ENCODE measurements around the gene STYK1.
A peak's percentile ranks its signal among the peaks of the same experiment; 100 is the strongest.
"Not testable (repeated sequence)": the region's sequence is repeated elsewhere in the genome, so short reads cannot be mapped to it uniquely, and the experiment has no call there.

Gene STYK1

DNA sequence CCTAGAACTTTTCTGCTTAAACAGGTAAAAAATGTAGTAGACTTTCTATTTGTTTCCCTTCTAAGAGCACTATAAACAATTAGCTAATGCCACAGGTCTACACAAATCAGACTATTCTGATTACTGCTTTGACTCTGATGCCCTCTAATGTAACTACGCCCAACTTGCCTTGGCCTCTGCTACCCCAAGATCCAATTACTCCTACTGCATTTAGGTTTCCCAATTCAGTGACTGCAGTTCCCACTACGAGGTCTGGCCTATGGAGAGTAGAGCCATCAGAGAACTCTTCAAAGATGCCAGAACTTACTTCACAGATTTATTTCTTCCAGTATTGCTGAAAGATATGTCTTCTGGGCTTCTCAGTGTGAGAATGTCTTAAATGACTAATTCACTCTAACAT lies 15.3 kb upstream of the STYK1 start:
- DNase-seq (ENCODE audit: low spot score) = no peak

DNA sequence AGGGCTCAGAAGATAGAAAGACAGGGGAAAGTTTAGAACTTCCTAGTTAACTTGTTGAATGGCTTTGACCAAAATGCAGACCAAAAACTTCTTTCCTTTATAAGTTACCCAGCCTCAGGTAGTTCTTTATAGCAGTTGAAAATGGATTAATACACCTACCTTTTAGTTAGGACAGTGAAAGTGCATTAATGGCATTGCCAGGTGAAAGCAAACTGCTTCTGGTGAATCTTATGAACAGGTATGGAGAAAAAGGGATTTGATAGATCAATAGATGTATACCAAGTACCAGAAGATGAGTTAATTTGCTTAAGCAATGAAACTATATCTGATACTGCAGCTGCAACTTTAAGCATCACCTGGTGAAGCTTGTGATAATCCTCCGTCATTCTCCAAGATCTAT lies 14.2 kb upstream of the STYK1 start:
- no peak for DNase-seq (ENCODE audit: low spot score)

DNA sequence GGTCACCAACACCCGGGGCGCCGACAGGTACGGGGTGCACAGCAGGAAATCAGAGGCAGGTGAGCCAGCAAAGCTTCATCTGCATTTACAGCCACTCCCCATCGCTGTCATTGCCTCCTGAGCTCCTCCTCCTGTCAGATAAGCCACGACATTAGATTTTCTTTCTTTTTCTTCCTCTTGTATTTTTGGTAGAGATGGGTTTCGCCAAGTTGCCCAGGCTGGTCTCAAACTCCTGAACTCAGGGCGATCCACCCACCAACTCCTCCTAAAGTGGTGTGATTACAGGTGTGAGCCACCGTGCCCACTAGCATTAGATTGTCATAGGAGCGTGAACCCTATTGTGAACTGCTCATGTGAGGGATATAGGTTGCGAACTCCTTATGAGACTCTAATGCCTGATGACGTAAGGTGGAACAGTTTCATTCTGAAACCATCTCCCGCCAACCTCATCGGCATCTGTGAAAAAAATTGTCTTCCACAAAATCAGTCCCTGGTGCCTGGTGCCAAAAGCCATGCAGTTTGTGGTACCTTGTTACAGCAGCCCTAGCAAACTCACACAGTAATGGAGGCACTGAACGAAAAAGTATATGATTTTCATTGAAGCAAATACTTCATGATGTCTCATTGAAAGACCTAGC lies 1.5 kb downstream of the STYK1 start:
- no peak for DNase-seq (ENCODE audit: low spot score)

DNA sequence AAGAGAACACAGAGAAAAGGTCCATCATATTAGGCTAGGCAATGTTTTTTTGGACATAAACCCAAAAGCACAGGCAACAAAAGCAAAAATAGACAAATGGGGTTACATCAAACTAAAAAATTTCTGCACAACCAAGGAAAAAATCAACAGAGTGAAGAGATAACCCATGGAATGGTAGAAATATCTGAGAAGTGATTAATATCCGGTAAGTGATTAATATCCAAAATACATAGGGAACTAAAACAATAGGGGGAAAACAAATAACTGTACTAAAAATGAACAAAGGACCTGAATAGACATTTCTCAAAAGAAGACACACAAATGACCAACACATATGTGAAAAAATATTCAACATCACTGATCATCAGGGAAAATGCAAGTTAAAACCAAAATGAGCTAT lies 4.3 kb downstream of the STYK1 start:
- DNase-seq (ENCODE audit: low spot score) = no peak

DNA sequence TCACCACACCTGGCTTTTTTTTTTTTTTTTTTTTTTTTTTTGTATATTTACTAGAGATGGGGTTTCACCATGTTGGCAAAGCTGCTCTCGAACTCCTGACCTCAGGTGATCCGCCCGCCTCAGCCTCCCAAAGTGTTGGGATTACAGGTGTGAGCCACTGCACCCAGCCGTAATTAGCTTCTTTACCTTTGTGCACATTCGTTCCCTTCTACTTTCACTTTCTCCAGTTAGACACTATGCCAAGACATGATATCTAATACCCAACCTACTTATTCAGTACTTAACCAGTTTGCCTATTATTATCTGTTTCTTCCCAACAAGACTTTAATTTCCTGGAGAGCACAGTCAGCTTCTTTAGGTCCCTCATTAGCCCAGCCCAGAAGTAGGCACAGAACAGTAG lies 5.3 kb downstream of the STYK1 start:
- no peak for DNase-seq (ENCODE audit: low spot score)

DNA sequence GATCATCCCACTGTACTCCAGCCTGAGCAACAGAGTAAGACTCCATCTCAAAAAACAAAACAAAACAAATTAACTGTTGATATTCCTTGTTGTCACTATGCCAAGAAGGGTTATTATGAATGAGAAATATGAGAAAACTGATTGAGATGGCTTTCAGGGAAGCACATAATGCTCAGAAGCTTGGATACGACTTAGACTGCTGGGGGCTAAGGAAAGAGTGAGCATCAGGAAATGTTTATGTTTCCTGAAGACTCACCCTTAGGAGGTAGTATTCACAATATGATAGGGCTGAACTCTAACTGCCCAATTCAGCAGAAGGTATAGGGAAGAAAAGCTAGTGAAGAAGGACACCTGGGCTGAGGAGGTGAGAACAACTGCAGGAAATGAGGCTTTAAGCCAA lies 6.3 kb downstream of the STYK1 start:
- DNase-seq (ENCODE audit: low spot score) = no peak

DNA sequence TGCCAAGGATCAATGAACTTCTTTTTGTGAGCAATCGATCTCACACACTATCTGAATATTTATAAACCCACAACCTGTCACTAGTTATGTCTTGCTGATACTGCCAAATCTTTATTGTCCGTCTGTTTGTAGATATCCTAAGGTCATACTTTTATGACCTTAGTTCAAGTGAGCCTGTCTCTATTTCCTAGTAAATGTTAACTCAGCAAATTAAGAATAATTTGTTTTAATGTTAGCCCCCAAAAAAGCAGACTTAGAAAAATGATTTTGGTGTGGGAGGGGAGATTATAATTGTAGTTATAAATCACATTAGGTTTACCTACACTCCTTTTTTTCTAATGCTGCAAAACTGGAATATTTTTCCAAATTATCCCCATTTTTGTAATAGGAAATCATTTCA lies 9.4 kb downstream of the STYK1 start:
- DNase-seq (ENCODE audit: low spot score) = no peak

DNA sequence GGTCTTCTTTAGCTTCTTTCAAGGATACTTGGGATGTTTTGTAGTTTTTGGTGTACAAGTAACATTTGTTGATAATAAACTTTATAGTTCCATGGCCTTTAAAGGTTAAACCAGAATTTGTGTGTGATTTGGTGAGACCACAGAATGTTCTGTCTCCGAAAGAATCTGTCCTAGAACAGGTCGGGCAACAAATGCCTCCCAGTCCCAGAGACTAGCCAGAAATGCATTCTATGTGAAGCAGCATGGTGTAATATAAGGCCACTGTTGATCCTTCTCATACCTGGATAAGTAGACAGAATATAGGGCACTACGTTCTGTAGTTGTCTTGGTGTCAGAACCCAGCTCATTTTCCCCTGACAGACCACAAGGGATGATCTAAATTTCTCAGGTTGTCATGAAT lies 10.0 kb downstream of the STYK1 start:
- DNase-seq (ENCODE audit: low spot score) = no peak

DNA sequence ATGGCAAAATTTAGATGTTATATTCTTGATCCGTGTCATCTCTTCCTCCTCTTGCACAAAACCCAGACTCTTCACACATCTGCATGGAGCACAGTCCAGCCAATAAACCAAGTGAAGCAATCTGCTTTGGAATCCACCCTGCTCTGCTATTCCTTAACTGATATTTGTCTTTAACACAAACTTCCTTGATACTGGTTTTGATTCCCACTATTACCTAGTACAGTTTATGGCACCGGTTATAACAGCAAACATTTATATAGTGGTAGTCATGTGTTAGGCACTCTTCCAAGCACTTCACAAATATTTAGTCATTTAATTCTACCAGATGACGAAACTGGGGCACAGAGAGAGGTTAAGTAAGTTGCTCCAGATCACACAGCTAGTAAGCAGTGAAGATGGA lies 12.5 kb downstream of the STYK1 start:
- DNase-seq (ENCODE audit: low spot score) = peak; percentile 25

DNA sequence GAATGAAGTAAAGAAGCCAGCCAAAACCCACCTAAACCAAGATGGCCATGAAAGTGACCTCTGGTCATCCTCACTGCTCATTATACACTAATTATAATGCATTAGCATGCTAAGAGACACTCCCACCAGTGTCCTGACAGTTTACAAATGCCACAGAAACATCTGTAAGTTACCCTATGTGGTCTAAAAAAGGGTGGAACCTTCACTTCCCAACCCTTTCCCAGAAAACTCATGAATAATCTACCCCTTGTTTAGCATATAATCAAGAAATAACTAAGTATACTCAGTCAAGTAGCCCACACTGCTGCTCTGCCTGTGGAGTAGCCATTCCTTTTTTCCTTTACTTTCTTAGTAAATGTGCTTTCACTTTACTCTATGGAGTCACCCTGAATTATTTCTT lies 19.8 kb downstream of the STYK1 start:
- DNase-seq (ENCODE audit: low spot score) = no peak

DNA sequence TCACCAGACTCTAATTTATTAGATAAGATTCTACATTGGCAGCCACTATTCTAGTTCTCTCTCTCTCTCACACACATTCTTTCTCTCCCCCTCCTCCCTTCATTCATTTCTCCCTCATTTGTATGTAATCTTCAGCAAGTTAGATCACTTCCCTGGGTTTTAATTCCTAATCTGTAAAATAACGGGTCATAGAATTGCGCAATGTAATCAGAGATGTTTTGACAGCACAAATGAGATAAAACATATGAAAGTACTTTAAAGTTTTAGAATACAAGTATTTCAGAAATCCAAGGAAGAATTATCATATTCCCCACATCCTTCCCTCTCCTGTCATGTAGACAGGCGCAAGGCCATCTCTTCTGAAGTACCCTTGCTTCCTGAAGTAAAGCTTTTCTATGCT lies 21.7 kb downstream of the STYK1 start:
- DNase-seq (ENCODE audit: low spot score) = no peak

DNA sequence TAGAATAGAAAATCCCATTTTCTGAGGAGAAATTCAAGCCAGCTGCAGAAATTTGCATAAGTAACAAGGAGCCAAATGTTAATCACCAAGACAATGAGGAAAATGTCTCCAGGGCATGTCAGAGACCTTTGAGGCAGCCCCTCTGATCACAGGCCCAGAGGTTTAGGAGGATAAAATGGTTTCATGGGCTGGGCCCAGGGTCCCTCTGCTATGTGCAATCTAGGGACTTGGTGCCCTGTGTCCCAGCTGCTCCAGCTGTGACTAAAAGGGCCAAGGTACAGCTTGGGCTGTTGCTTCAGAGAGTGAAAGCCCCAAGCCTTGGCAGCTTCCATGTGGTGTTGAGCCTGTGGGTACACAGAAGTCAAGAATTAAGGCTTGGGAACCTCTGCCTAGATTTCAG lies 27.3 kb downstream of the STYK1 start:
- not testable (repeated sequence) for DNase-seq (ENCODE audit: low spot score)

DNA sequence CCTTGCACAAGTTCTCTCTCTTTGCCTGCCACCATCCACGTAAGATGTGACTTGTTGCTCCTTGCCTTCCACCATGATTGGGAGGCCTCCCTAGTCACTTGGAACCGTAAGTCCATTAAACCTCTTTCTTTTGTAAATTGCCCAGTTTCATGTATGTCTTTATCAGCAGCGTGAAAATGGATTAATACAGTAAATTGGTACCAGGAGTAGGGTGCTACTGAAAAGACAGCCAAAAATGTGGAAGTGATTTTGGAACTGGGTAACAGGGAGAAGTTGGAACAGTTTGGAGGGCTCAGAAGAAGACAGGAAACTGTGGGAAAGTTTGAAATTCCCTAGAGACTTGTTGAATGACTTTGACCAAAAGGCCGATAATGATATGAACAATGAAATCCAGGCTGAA lies 27.9 kb downstream of the STYK1 start:
- DNase-seq (ENCODE audit: low spot score) = no peak

DNA sequence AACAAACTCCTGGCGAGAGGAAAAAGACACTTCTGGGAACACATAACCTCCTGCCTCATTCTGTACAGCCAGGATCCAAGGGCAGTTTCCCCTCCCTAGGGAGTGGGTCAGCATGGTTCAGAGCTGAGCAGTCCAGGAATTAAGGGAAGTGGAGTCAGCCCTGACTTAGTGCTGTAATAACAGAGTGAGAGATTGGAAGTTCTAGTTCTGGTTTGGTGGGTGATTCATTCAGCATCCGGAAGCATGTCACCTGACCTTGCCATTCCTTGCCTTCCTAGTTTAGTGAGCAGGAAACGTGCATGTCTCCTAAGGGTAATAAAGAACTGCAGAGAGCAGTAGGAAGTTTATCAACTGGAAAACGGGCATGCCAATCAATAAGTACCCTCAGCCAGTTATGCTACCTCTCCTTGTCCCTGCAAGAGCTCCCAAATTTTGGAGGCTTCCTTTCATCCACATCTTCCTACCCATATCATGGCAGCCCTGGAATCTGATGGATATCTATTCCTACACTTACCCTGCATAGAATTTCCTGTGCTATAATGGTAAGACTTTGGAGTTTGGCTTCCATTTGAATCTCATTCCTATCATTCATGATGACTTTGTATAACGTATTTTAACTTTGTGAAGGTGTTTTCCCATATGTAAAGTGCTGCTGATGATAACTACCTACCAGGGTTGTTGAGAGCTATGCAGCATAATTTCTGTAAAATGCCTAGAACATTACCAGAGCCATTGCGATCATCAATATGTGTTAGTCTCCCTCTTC lies 31.9 kb downstream of the STYK1 start:
- peak; percentile 84 for DNase-seq (ENCODE audit: low spot score)

DNA sequence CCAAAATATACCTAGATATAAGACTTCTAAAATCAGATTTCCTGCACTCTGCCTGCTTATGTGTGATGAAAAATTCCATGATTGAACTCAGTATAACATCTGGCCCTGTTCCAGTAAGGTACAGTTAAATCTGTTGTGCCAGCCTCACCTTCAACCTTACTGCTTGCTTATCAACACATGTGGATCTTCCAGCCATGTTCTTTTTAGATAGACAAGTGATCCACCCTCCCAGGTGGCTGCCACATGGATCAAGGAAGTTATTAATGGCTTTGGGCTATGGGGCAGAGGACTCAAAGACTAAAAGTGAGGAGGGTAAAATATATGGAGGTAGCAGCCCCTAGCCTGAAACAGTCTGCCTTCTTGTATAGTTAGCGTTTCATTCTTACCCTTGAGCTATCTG lies 35.1 kb downstream of the STYK1 start:
- DNase-seq (ENCODE audit: low spot score) = no peak

DNA sequence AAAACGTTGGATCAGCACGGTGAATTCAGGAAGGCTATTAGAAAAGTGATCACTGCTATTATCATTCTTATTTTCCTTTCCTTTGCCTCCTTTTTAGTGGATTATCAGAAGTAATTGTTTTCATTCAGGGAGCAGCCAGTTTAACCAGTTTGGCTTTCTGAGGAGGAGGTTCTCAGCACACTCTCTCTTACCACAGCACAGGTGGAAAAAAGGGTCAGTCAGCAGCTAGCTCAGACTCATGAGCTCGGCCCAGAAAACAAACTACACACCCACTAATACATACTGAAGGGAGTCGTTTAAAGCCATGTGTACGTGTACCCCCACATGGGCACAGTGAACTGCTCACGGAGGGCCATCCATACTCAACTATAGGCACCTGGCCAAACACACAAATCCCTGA lies 37.2 kb downstream of the STYK1 start:
- no peak for DNase-seq (ENCODE audit: low spot score)

DNA sequence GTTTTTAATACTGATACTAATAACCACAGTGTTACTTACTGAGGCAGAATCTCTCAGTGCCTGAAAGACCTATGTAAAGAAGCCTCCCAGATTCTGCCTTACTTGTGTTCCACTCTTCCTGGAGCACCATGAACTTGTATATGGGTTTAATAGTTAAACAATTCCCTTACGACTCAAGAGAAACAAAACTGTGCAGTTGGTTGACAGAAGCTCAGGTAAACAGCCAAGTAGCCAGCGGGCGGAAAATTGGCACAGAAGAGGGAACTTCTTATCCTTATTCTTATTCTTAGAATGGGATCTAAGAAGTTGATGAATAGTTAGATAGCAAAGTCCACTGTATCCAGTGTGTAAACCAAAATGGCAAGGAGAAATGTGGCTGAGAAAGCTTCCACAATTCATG lies 37.7 kb downstream of the STYK1 start:
- no peak for DNase-seq (ENCODE audit: low spot score)

DNA sequence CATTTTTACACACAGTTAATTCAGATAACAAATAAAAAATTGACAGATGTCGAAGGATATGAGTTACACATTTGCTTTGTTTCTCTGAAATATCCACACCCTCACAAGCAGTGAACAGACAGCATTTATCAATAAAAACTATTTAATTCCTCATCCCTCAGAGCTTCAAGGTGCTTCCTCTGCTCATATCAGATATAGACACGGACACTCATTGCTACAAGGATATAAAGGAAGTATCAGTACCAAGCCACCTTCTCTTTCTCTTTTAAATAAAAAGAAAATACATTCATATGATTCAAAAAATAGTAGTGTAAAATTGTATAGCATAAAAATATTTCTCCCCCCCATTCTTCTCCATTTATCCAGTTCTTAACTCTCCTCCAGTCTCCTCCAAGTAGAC lies 38.5 kb downstream of the STYK1 start:
- DNase-seq (ENCODE audit: low spot score) = no peak

DNA sequence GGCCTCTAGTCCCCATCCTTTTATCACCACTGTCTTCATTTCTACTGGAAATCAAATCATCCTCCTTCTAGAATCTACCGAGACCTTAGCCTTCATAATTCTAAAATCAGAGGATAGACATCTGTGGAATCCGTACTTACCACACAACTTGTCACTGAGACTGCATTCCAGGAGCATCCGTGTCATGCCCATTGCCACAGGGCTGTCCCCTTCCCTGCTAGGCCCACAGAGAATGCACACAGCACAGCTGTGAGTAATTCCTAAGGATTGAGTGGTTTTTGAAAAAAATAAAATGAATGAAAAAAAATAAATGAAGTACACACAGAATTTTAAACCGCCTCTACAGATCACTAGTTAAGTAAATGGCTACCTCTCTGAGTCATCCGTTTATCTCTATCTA lies 39.4 kb downstream of the STYK1 start:
- DNase-seq (ENCODE audit: low spot score) = peak; percentile 97

DNA sequence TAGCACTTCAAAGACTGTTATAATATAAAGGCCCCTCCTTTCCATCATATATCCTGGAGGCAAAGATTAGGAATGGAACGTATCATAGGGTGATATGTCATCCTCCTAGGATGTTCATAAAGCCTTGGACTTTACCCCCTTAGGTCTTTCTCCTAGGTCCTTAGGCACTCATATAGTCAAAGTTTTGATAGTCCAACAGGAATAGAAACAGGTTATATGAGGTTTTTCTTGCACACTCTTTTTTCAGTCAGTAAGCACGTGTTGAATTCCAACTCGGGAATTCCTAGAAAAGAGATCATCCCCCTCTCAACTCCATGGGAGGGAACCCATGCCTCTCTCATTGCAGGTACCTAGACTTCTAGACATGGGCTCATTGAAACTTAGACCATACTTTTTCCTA lies 40.3 kb downstream of the STYK1 start:
- DNase-seq (ENCODE audit: low spot score) = no peak

DNA sequence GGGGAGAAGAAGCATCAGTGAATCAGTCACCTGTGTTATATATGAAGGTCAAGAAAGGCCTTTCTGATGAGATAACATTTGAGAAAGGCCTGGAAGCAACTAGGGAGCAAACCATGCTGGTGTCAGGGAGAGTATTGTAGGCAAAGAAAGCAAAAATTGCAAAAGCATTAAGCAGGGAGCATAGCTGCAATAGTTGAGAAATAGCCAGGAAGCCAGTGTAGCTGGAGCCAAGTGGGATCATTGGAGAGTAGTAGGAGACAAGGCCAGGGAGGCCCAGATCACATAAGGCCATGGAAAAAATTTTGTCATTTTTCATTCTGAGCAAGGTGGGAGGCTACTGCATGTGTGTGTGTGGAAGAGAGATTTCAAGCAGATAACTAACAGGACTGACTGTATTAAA lies 41.6 kb downstream of the STYK1 start:
- DNase-seq (ENCODE audit: low spot score) = no peak

DNA sequence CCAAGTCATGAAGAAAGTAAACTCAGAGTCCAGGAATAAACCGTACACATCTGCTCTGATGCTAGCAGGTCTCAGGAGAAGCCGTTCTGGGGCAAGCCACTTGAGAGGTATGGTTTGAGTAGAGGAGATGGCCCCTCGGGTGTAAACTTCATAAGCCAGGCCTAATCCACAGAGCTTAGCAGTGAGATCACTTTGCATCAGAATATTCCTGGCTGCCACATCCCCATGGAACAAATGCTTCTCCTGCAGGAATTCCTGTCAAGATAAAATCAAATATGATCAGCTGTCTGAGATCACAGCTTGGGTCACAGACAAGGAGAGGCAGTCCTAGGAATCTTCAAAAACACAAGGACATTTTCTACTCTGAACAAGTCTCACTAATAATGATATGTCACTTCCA lies 49.2 kb downstream of the STYK1 start:
- DNase-seq (ENCODE audit: low spot score) = no peak

DNA sequence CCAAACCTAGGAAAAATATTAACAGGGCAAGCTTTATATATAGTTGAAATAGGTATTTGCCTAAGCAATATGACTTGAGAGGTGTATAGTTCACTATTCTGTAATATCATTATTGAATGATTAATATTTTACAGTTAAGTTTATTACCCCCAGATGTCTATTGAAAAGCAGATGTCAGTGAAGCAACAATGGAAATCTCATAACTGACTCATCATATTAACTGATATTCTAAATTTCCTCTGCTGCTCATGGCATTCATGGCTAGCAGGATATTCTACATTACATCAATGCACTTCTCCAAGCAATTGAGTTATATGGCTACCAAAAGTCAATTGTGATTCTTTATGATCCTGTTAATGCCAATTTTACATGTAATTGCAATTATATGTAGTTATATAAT lies 50.7 kb downstream of the STYK1 start:
- DNase-seq (ENCODE audit: low spot score) = no peak

DNA sequence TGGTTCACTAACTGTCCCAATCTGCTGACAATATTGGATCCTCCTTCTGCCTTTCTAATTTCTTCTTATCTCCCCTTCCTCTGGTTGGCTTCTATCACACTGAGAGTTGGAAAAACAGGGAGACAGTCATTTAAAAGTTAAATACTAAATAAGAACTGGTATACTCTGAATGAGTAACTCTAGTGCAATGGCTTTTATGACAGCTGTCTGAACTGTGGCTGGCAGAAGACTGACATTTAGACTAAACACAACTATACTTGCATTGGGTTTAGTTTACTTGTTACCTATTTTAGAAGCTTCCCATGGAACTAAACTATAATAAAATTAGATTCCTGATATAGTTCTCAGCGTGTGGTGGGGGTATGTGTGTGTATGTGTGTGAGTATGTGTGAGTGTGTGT lies 52.6 kb downstream of the STYK1 start:
- no peak for DNase-seq (ENCODE audit: low spot score)
